NB4 (cell line): Measurements from ENCODE around the gene KISS1R.

Experiments
- MAX ChIP-seq: IDR thresholded peaks from 2 replicates; pipeline ENCODE4 v1.6.1; 2011; ENCODE audit warnings: low read depth, low read length
- MYC ChIP-seq: IDR thresholded peaks from 2 replicates; pipeline ENCODE4 v1.6.1; 2011; ENCODE audit warnings: low read depth, low read length
- POLR2A ChIP-seq: IDR thresholded peaks from 2 replicates; pipeline ENCODE4 v1.6.1; 2011; ENCODE audit warnings: mild to moderate bottlenecking; ENCODE audit not compliant: insufficient read length; ENCODE audit errors: extremely low read depth
- TF ChIP-seq, protein P1 (sequence below): IDR thresholded peaks from one replicate; pipeline ENCODE4 v1.5.1; 2012; ENCODE audit warnings: low read depth, low read length

DNA sequence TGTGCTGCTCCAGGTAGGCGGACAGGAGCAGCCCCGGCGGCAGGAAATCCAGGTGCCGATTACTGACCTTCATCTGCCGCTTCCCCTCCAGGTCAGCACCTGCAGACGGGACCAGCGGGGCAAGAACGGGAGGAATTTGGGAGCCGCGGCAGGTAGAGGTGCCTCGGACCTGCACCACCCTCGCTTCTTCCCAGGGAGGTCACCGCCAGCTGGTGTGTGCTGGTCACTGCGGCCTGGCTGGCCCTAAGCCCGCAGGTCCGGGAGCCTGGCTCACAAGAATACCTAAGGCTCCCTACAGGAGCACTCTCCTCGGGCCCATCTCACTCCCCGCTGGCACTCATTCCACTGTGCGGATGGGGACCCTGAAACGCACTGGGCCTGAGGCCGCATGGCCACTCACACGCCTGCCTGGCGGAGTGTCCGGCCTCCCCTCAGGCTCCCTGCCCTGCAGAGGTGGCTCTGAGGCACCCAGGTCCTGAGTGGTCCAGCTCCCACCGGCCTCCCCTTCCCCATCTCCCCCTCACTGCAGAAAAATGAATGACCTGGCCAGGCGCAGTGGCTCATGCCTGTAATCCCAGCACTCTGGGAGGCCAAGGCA is 19.6 kb upstream of the KISS1R start:
- TF ChIP-seq, protein P1, sequence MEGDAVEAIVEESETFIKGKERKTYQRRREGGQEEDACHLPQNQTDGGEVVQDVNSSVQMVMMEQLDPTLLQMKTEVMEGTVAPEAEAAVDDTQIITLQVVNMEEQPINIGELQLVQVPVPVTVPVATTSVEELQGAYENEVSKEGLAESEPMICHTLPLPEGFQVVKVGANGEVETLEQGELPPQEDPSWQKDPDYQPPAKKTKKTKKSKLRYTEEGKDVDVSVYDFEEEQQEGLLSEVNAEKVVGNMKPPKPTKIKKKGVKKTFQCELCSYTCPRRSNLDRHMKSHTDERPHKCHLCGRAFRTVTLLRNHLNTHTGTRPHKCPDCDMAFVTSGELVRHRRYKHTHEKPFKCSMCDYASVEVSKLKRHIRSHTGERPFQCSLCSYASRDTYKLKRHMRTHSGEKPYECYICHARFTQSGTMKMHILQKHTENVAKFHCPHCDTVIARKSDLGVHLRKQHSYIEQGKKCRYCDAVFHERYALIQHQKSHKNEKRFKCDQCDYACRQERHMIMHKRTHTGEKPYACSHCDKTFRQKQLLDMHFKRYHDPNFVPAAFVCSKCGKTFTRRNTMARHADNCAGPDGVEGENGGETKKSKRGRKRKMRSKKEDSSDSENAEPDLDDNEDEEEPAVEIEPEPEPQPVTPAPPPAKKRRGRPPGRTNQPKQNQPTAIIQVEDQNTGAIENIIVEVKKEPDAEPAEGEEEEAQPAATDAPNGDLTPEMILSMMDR: no peak
- TF ChIP-seq POLR2A (no peak), MAX (no peak), MYC (no peak)
